Type B pancreatic cell (in vitro differentiated cells): Measurements from ENCODE around the gene SEMA4A. TPM values are rescaled to one million over a fixed set of nuclear protein-coding genes. Genes with fewer than 3 reads are reported as not detected.

Source experiments
- DNase-seq: peaks from one replicate; pipeline ENCODE4 v3.0.0; 2021; ENCODE audit warnings: mixed read lengths; ENCODE audit not compliant: unreplicated experiment; ENCODE audit errors: extremely low spot score
- H3K27ac Mint-ChIP-seq: 2 replicates; pipeline ENCODE4 v1.8.0; 2021; ENCODE audit warnings: mild to moderate bottlenecking, mixed read lengths
- H3K27me3 Mint-ChIP-seq: 2 replicates; pipeline ENCODE4 v1.8.0; 2021; ENCODE audit warnings: mixed read lengths
- H3K36me3 Mint-ChIP-seq: 2 replicates; pipeline ENCODE4 v1.8.0; 2021; ENCODE audit warnings: mixed read lengths
- H3K4me1 Mint-ChIP-seq: one replicate; pipeline ENCODE4 v1.8.0; 2021; ENCODE audit warnings: mixed read lengths; ENCODE audit not compliant: unreplicated experiment
- H3K4me3 Mint-ChIP-seq: 2 replicates; pipeline ENCODE4 v1.8.0; 2021; ENCODE audit warnings: mild to moderate bottlenecking, mixed read lengths
- H3K9me3 Mint-ChIP-seq: 2 replicates; pipeline ENCODE4 v1.8.0; 2021; ENCODE audit warnings: mixed read lengths
- CTCF ChIP-seq: fragments of 200-600 bp; sonication (generic); conservative IDR thresholded peaks from 2 replicates; pipeline ENCODE4 v1.5.0; 2021; ENCODE audit warnings: antibody characterized with exemption, mild to moderate bottlenecking
- total RNA-seq: library from RNA; stranded (reverse); gene quantifications from 2 replicates; pipeline ENCODE4 v1.2.1, GENCODE V29; 2021; ENCODE audit warnings: low replicate concordance

SEMA4A gene
- total RNA-seq, 1 donor from 2014 or later: 7.1 TPM

- no peak for DNase-seq
- no peak for TF ChIP-seq CTCF
- peaks cover 36% of the 10 kb centered on the region for H3K4me1 Mint-ChIP-seq
- H3K4me3 Mint-ChIP-seq: no peak overlapping the region
- no peaks in the 10 kb centered on the region for H3K9me3 Mint-ChIP-seq
- H3K36me3 Mint-ChIP-seq: no peaks in the 10 kb centered on the region
- H3K27ac Mint-ChIP-seq: peak overlapping the region; percentile 99
- no peaks in the 10 kb centered on the region for H3K27me3 Mint-ChIP-seq
Measured at GRCh38 chr1:156108664-156109241, 44.6 kb upstream of the SEMA4A start.

GRCh38 chr1:156110252-156110651 lies 43.1 kb upstream of the SEMA4A start:
- no peak for DNase-seq
- H3K36me3 Mint-ChIP-seq: no peaks in the 10 kb centered on the region
- no peak overlapping the region for H3K27ac Mint-ChIP-seq
- no peaks in the 10 kb centered on the region for H3K9me3 Mint-ChIP-seq
- peaks cover 28% of the 10 kb centered on the region for H3K4me1 Mint-ChIP-seq
- no peak overlapping the region for H3K4me3 Mint-ChIP-seq
- no peak for TF ChIP-seq CTCF
- no peaks in the 10 kb centered on the region for H3K27me3 Mint-ChIP-seq

GRCh38 chr1:156111355-156111962 lies 41.9 kb upstream of the SEMA4A start:
- no peaks in the 10 kb centered on the region for H3K27me3 Mint-ChIP-seq
- DNase-seq: no peak
- no peaks in the 10 kb centered on the region for H3K36me3 Mint-ChIP-seq
- H3K4me3 Mint-ChIP-seq: no peak overlapping the region
- H3K27ac Mint-ChIP-seq: peak overlapping the region; percentile 30
- peaks cover 16% of the 10 kb centered on the region for H3K4me1 Mint-ChIP-seq
- no peak for TF ChIP-seq CTCF
- H3K9me3 Mint-ChIP-seq: no peaks in the 10 kb centered on the region

GRCh38 chr1:156112276-156113137 lies 40.9 kb upstream of the SEMA4A start:
- peak overlapping the region; percentile 77 for H3K4me3 Mint-ChIP-seq
- TF ChIP-seq CTCF: no peak
- DNase-seq: no peak
- no peaks in the 10 kb centered on the region for H3K9me3 Mint-ChIP-seq
- peak overlapping the region; percentile 59 for H3K27ac Mint-ChIP-seq
- no peaks in the 10 kb centered on the region for H3K36me3 Mint-ChIP-seq
- no peaks in the 10 kb centered on the region for H3K27me3 Mint-ChIP-seq
- H3K4me1 Mint-ChIP-seq: peaks cover 11% of the 10 kb centered on the region

GRCh38 chr1:156113282-156113950 lies 40.0 kb upstream of the SEMA4A start:
- H3K36me3 Mint-ChIP-seq: peaks cover 3% of the 10 kb centered on the region
- no peaks in the 10 kb centered on the region for H3K27me3 Mint-ChIP-seq
- H3K9me3 Mint-ChIP-seq: no peaks in the 10 kb centered on the region
- H3K27ac Mint-ChIP-seq: peak overlapping the region; percentile 85
- no peak for TF ChIP-seq CTCF
- H3K4me3 Mint-ChIP-seq: peak overlapping the region; percentile 78
- no peak for DNase-seq
- H3K4me1 Mint-ChIP-seq: peaks cover 11% of the 10 kb centered on the region
